ENCODE results near the gene OPA3. TPM values are rescaled to one million over a fixed set of nuclear protein-coding genes. Genes with fewer than 3 reads are reported as not detected.

The OPA3 gene
- total and polyA plus RNA-seq, 2 experiments from 2014 or later, result 13.7 to 26.7 TPM

DNA sequence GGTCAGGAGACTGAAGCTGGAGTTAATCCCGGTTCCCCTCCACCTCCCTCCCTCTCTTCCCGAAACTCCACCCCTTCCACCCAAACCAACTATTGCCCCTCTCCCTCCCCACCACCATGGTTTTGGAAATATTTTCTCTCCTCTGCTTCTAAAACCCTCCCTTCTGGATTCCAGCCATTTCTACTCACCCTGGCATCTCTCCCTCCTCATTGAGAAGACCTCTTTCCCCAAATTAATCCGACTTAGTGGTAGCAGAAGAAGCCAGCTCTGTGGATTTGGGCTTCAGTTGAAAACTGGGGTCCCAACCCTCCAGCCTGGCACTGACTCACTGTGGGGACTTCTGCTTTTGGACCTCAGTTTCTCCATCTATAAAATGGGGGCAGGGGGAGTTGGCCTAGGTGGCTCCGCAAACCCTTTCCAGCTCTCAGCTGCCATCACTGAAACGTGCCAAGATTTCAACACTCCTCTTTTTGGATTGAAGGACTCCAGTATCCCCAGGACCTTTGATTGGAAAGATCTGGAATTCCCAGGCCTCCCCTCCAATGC, 15.8 kb upstream of the OPA3 start:
- Histone ChIP-seq H3K27me3 (peaks cover 83% of the 10 kb centered on the region), H3K36me3 (no peaks in the 10 kb centered on the region), H3K4me1 (ENCODE audit: low read depth) (no peaks in the 10 kb centered on the region), H3K4me3 (no peak overlapping the region), H3K27ac (no peak overlapping the region), H3K9me3 (ENCODE audit: low read depth) (no peaks in the 10 kb centered on the region)
- TF ChIP-seq, protein P1, sequence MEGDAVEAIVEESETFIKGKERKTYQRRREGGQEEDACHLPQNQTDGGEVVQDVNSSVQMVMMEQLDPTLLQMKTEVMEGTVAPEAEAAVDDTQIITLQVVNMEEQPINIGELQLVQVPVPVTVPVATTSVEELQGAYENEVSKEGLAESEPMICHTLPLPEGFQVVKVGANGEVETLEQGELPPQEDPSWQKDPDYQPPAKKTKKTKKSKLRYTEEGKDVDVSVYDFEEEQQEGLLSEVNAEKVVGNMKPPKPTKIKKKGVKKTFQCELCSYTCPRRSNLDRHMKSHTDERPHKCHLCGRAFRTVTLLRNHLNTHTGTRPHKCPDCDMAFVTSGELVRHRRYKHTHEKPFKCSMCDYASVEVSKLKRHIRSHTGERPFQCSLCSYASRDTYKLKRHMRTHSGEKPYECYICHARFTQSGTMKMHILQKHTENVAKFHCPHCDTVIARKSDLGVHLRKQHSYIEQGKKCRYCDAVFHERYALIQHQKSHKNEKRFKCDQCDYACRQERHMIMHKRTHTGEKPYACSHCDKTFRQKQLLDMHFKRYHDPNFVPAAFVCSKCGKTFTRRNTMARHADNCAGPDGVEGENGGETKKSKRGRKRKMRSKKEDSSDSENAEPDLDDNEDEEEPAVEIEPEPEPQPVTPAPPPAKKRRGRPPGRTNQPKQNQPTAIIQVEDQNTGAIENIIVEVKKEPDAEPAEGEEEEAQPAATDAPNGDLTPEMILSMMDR (IDR thresholded peaks at IDR 0.05; ENCODE audit: low read depth, low read length), result no peak
- DNase-seq (ENCODE audit: low read depth in 1 of 2, low spot score in 1 of 2), result no peak

DNA sequence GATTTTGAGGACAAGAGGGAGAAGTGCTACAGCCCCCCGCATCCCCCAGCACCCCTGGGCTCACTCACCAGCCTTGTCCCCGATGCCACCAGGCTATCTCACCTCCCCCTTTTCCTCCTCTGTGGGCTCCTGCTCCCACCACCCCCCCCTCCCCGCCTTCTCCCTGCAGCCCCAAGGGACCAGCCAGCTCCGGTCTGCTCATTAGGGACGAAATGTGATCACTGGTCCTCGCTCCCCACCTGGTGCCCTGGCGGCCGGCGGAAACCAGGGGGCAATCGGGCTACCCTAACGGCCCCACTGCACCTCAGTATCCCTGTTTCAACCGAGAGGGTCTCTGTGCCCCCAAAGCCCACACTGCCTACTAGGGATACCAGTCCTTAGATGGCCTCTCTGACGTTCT, 14.7 kb upstream of the OPA3 start:
- H3K36me3 ChIP-seq, result no peaks in the 10 kb centered on the region
- TF ChIP-seq, protein P1 (IDR thresholded peaks at IDR 0.05; ENCODE audit: low read depth, low read length), result no peak
- peaks cover 84% of the 10 kb centered on the region for H3K27me3 ChIP-seq
- H3K27ac ChIP-seq, result no peak overlapping the region
- DNase-seq (ENCODE audit: low read depth in 1 of 2, low spot score in 1 of 2), result no peak
- no peaks in the 10 kb centered on the region for H3K9me3 ChIP-seq (ENCODE audit: low read depth)
- no peak overlapping the region for H3K4me3 ChIP-seq
- no peaks in the 10 kb centered on the region for H3K4me1 ChIP-seq (ENCODE audit: low read depth)

GRCh38 chr19:45598267-45599001, 13.8 kb upstream of the OPA3 start:
- Histone ChIP-seq H3K4me3 (no peak overlapping the region), H3K27ac (no peak overlapping the region), H3K9me3 (ENCODE audit: low read depth) (no peaks in the 10 kb centered on the region), H3K27me3 (peaks cover 80% of the 10 kb centered on the region), H3K4me1 (ENCODE audit: low read depth) (no peaks in the 10 kb centered on the region), H3K36me3 (no peaks in the 10 kb centered on the region)
- TF ChIP-seq, protein P1 (IDR thresholded peaks at IDR 0.05; ENCODE audit: low read depth, low read length), result no peak
- peak in 1 of 2 donors; percentile 62 for DNase-seq (ENCODE audit: low read depth in 1 of 2, low spot score in 1 of 2)

- no peak for DNase-seq (ENCODE audit: low read depth in 1 of 2, low spot score in 1 of 2)
- no peaks in the 10 kb centered on the region for H3K4me1 ChIP-seq (ENCODE audit: low read depth)
- H3K27me3 ChIP-seq, result peaks cover 74% of the 10 kb centered on the region
- TF ChIP-seq, protein P1 (IDR thresholded peaks at IDR 0.05; ENCODE audit: low read depth, low read length), result no peak
- no peaks in the 10 kb centered on the region for H3K36me3 ChIP-seq
- no peaks in the 10 kb centered on the region for H3K9me3 ChIP-seq (ENCODE audit: low read depth)
- no peak overlapping the region for H3K4me3 ChIP-seq
- no peak overlapping the region for H3K27ac ChIP-seq
Observed at GRCh38 chr19:45597425-45598111, 13.0 kb upstream of the OPA3 start.

- Histone ChIP-seq H3K27ac (no peak overlapping the region), H3K4me1 (ENCODE audit: low read depth) (no peaks in the 10 kb centered on the region), H3K36me3 (no peaks in the 10 kb centered on the region), H3K27me3 (peaks cover 65% of the 10 kb centered on the region), H3K9me3 (ENCODE audit: low read depth) (no peaks in the 10 kb centered on the region), H3K4me3 (no peak overlapping the region)
- no peak for DNase-seq (ENCODE audit: low read depth in 1 of 2, low spot score in 1 of 2)
- TF ChIP-seq, protein P1 (IDR thresholded peaks at IDR 0.05; ENCODE audit: low read depth, low read length), result no peak
Observed at GRCh38 chr19:45595814-45596213, 11.2 kb upstream of the OPA3 start.
